PC-9 (cell line): ENCODE measurements around the gene MED7. TPM values are rescaled to one million over a fixed set of nuclear protein-coding genes. Genes with fewer than 3 reads are reported as not detected.
"Not testable (repeated sequence)": the region's sequence is repeated elsewhere in the genome, so short reads cannot be mapped to it uniquely, and the experiment has no call there.

ENCODE experiments used
- BruUV-seq: library from RNA; stranded (reverse); fragments of 400-500 nt; replicated peaks from 2 replicates; lab custom pipeline; 2021; lab: Mats Ljungman, UMichigan
- CTCF ChIA-PET: fragments of 300-600 bp; sonication (Branson Sonifier 250); formaldehyde crosslinking; loops from one replicate; lab custom pipeline; 2022; ENCODE audit warnings: antibody characterized with exemption; lab: Charles Lee
- POLR2A ChIA-PET: fragments of 300-600 bp; sonication (Branson Sonifier 250); formaldehyde crosslinking; loops from one replicate; lab custom pipeline; 2022; ENCODE audit warnings: antibody characterized with exemption; ENCODE audit not compliant: unreplicated experiment; lab: Charles Lee
- DNase-seq, 2 experiments: peaks; one replicate each; pipeline versions ENCODE4 v3.0.0 to v3.0.0-alpha.2; 2015 to 2022; ENCODE audit warnings: mixed read lengths in 1 of 2
- H2AFZ ChIP-seq: fragments of 200-600 bp; sonication (generic); 2 replicates; pipeline ENCODE4 v1.8.1; 2017; ENCODE audit warnings: antibody characterized with exemption
- H3F3A ChIP-seq: fragments of 200-600 bp; sonication (generic); 2 replicates; pipeline ENCODE4 v1.8.1; 2017; ENCODE audit warnings: antibody characterized with exemption, mild to moderate bottlenecking, low read depth; ENCODE audit not compliant: insufficient read depth
- H3K27ac ChIP-seq: fragments of 200-600 bp; sonication (generic); 2 replicates; pipeline ENCODE4 v1.6.1; 2016; ENCODE audit warnings: mixed run types
- H3K27me3 ChIP-seq: fragments of 200-600 bp; sonication (generic); 2 replicates; pipeline ENCODE4 v1.6.1; 2016; ENCODE audit warnings: low read depth, mixed run types; ENCODE audit not compliant: insufficient read depth
- H3K36me3 ChIP-seq: fragments of 200-600 bp; sonication (generic); 2 replicates; pipeline ENCODE4 v1.6.1; 2016; ENCODE audit warnings: low read depth, mixed run types
- H3K4me1 ChIP-seq: fragments of 200-600 bp; sonication (generic); replicated peaks from 2 replicates; pipeline ENCODE4 v1.6.1; 2016; ENCODE audit warnings: mixed run types; ENCODE audit not compliant: insufficient read depth
- H3K4me2 ChIP-seq: fragments of 200-600 bp; sonication (generic); 2 replicates; pipeline ENCODE4 v1.6.1; 2017; ENCODE audit warnings: mixed run types
- H3K4me3 ChIP-seq: fragments of 200-600 bp; sonication (generic); 2 replicates; pipeline ENCODE4 v1.6.1; 2016; ENCODE audit warnings: mixed run types
- H3K79me2 ChIP-seq: fragments of 200-600 bp; sonication (generic); 2 replicates; pipeline ENCODE4 v1.6.1; 2017; ENCODE audit warnings: low read depth, mixed run types
- H3K9me2 ChIP-seq: fragments of 200-600 bp; sonication (generic); 2 replicates; pipeline ENCODE4 v1.8.1; 2017; ENCODE audit warnings: mild to moderate bottlenecking; ENCODE audit not compliant: insufficient read depth
- H3K9me3 ChIP-seq: fragments of 200-600 bp; sonication (generic); 2 replicates; pipeline ENCODE4 v1.8.1; 2016; ENCODE audit warnings: low read depth; ENCODE audit not compliant: insufficient read depth
- H4K20me1 ChIP-seq: fragments of 200-600 bp; sonication (generic); 2 replicates; pipeline ENCODE4 v1.8.1; 2017; ENCODE audit not compliant: insufficient read depth
- EZH2 ChIP-seq: fragments of 200-600 bp; sonication (generic); IDR thresholded peaks from 2 replicates; pipeline ENCODE4 v1.8.0; 2017; ENCODE audit warnings: antibody characterized with exemption, low read depth
- intact Hi-C: fragments of 100-400 bp; cut with micrococcal nuclease; formaldehyde crosslinking; loops from one replicate; pipeline ENCODE4 v1.10.0; 2022; ENCODE audit not compliant: unreplicated experiment
- total RNA-seq: library from RNA; stranded (reverse); gene quantifications from 2 replicates; pipeline ENCODE4 v1.2.3, GENCODE V29; 2021
- TF ChIP-seq, protein P1 (sequence below): fragments of 200-600 bp; sonication (generic); conservative IDR thresholded peaks from 2 replicates; pipeline ENCODE4 v1.6.1; 2017; ENCODE audit warnings: mixed run types, antibody characterized with exemption, mild to moderate bottlenecking, moderate library complexity

The MED7 gene
- total RNA-seq, 1 experiment from 2014 or later: 11.8 TPM

DNA sequence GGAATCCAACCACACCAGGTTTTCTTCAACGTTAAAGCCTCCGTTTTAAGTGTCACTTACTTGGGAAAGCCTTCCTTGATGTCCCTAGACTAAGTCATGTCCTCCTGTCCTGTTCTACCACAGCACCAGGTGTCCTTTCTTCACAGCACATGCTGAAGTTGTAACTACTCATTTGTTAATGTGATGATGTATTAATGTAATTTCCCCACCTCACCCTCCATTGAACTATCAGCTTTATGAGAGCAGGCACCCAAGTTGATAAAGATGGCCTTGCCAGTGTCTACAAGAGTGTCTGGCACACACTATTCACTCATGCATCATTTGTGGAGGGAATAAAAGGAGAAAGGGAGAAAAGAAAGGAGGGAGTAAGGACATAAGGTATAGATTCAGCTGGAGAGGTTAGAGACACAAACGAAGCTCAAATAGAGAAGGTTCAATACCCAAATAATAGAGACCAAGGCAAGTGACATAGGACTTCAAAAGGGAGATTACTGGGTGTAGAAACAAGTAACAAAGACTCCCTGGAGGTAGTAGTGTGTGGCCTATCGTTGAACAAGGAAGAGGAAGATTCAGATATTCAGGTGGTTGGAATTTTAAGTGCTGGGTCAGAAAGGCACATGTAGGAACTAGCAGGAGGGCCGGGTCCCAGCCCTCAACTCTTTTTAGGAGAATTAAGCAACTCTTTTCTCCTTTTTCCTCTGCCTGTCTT is 44.5 kb upstream of the MED7 start:
- Histone ChIP-seq H3K4me1 (no peaks in the 10 kb centered on the region), H3F3A (no peaks in the 10 kb centered on the region), H3K9me3 (no peaks in the 10 kb centered on the region), H3K4me2 (no peak overlapping the region), H3K9me2 (no peaks in the 10 kb centered on the region), H3K4me3 (no peak overlapping the region), H2AFZ (no peak overlapping the region), H4K20me1 (no peaks in the 10 kb centered on the region), H3K79me2 (no peaks in the 10 kb centered on the region), H3K27ac (no peak overlapping the region), H3K36me3 (no peaks in the 10 kb centered on the region), H3K27me3 (peaks cover 61% of the 10 kb centered on the region)
- intact Hi-C loops: no loop called here
- ChIA-PET CTCF (no interaction called here), POLR2A (no interaction called here)
- no TSS peak for BruUV-seq
- TF ChIP-seq, protein P1, sequence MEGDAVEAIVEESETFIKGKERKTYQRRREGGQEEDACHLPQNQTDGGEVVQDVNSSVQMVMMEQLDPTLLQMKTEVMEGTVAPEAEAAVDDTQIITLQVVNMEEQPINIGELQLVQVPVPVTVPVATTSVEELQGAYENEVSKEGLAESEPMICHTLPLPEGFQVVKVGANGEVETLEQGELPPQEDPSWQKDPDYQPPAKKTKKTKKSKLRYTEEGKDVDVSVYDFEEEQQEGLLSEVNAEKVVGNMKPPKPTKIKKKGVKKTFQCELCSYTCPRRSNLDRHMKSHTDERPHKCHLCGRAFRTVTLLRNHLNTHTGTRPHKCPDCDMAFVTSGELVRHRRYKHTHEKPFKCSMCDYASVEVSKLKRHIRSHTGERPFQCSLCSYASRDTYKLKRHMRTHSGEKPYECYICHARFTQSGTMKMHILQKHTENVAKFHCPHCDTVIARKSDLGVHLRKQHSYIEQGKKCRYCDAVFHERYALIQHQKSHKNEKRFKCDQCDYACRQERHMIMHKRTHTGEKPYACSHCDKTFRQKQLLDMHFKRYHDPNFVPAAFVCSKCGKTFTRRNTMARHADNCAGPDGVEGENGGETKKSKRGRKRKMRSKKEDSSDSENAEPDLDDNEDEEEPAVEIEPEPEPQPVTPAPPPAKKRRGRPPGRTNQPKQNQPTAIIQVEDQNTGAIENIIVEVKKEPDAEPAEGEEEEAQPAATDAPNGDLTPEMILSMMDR: no peak
- TF ChIP-seq EZH2: no peak
- DNase-seq: no peak

DNA sequence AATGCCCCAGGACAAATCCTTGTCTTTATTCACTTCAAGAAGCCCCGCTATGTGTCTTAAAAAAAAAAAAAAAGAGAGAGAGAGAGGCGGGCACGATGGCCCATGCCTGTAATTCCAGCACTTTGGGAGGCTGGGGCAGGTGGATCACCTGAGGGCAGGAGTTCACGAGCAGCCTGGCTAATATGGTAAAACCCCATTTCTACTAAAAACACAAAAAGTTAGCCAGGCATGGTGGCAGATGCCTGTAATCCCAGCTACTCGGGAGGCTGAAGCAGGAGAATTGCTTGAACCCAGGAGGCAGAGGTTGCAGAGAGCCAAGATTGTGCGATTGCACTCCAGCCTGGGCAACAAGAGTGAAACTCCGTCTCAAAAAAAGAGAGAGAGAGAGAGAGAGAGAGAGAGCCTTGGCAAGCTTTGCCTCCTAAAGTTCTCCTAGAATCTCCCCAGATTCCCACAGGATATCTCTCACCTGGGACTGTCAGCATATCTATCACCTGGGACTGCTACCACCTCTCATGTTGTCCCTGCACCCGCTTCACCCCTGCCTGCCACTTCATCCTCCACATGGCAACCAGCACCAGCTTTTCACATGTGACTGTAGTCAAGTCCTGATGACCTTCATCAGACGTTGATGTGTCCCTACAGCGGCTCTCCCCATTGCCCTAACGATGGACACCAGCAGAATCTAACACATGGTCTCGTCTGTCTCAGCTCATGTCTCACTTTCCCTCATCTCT is 43.8 kb upstream of the MED7 start:
- TF ChIP-seq, protein P1: no peak
- TF ChIP-seq EZH2: no peak
- Histone ChIP-seq H3K27me3 (peaks cover 55% of the 10 kb centered on the region), H4K20me1 (no peaks in the 10 kb centered on the region), H3K79me2 (no peaks in the 10 kb centered on the region), H3K4me3 (no peak overlapping the region), H3K4me1 (no peaks in the 10 kb centered on the region), H3K36me3 (no peaks in the 10 kb centered on the region), H3K9me2 (no peaks in the 10 kb centered on the region), H2AFZ (no peak overlapping the region), H3F3A (no peaks in the 10 kb centered on the region), H3K9me3 (no peaks in the 10 kb centered on the region), H3K4me2 (no peak overlapping the region), H3K27ac (no peak overlapping the region)
- intact Hi-C loops: no loop called here
- ChIA-PET POLR2A (no interaction called here), CTCF (no interaction called here)
- no peak for DNase-seq
- no TSS peak for BruUV-seq

DNA sequence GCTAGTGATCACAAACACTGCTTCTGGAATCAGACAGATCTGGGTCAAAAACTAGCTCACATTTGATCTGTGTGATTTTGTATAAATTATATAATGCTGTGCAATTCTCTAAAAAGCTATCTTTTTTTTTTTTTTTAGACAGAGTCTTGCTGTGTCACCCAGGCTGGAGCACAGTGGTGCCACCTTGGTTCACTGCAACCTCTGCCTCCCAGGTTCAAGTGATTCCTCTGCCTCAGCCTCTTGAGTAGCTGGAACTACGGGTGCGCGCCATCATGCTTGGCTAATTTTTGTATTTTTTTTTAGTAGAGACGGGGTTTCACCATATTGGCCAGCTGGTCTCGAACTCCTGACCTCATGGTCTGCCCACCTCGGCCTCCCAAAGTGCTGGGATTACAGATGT is 42.5 kb upstream of the MED7 start:
- CTCF ChIA-PET: not testable (repeated sequence)

More for the DNA sequence above, 42.5 kb upstream of the MED7 start:
- DNase-seq, H3K9me2 ChIP-seq, POLR2A ChIA-PET, H3K36me3 ChIP-seq, BruUV-seq, H3K27ac ChIP-seq, H3K4me3 ChIP-seq, H2AFZ ChIP-seq, H3F3A ChIP-seq, H3K4me2 ChIP-seq, H3K9me3 ChIP-seq, H4K20me1 ChIP-seq, H3K4me1 ChIP-seq, intact Hi-C loops, H3K79me2 ChIP-seq: not testable (repeated sequence)
- peaks cover 58% of the 10 kb centered on the region for H3K27me3 ChIP-seq
